Activated T-helper 2 cell treated with anti-CD3 and anti-CD28 coated beads, Interferon-gamma antibody, Interleukin-2, Interleukin-4, amounts not matched to agents 10 μg/mL and 5 μg/mL and 100 μg/mL, durations not matched to agents 14 hours and 24 hours and 36 hours (primary cell): ENCODE data around the gene GPR3. TPM values are rescaled to one million over a fixed set of nuclear protein-coding genes. Genes with fewer than 3 reads are reported as not detected.
A peak's percentile ranks its signal among the peaks of the same experiment; 100 is the strongest.
"Not testable (repeated sequence)": the region's sequence is repeated elsewhere in the genome, so short reads cannot be mapped to it uniquely, and the experiment has no call there.

Experiments
- DNase-seq: peaks from one replicate; pipeline ENCODE4 v3.0.0; 2021; ENCODE audit warnings: low spot score
- H3K27ac Mint-ChIP-seq: one replicate; pipeline ENCODE4 v1.8.0; 2021; ENCODE audit warnings: mixed read lengths
- H3K27me3 Mint-ChIP-seq: one replicate; pipeline ENCODE4 v1.8.0; 2021; ENCODE audit warnings: low read depth, mixed read lengths
- H3K36me3 Mint-ChIP-seq: one replicate; pipeline ENCODE4 v1.8.0; 2021; ENCODE audit warnings: low read depth, mixed read lengths
- H3K4me1 Mint-ChIP-seq: one replicate; pipeline ENCODE4 v1.8.0; 2021; ENCODE audit warnings: low read depth, mixed read lengths
- H3K4me3 Mint-ChIP-seq: one replicate; pipeline ENCODE4 v1.8.0; 2021; ENCODE audit warnings: low read depth, mild to moderate bottlenecking, moderate library complexity, mixed read lengths
- H3K9me3 Mint-ChIP-seq: one replicate; pipeline ENCODE4 v1.8.0; 2021; ENCODE audit warnings: mixed read lengths
- intact Hi-C: fragments of 100-400 bp; cut with micrococcal nuclease; formaldehyde crosslinking; loops from one replicate; pipeline ENCODE4 v1.15.1; 2023
- total RNA-seq: library from RNA; stranded (reverse); gene quantifications from 2 replicates; pipeline ENCODE4 v1.2.3, GENCODE V29; 2022

The GPR3 gene
- total RNA-seq, 1 donor from 2014 or later, result 3.9 TPM

DNA sequence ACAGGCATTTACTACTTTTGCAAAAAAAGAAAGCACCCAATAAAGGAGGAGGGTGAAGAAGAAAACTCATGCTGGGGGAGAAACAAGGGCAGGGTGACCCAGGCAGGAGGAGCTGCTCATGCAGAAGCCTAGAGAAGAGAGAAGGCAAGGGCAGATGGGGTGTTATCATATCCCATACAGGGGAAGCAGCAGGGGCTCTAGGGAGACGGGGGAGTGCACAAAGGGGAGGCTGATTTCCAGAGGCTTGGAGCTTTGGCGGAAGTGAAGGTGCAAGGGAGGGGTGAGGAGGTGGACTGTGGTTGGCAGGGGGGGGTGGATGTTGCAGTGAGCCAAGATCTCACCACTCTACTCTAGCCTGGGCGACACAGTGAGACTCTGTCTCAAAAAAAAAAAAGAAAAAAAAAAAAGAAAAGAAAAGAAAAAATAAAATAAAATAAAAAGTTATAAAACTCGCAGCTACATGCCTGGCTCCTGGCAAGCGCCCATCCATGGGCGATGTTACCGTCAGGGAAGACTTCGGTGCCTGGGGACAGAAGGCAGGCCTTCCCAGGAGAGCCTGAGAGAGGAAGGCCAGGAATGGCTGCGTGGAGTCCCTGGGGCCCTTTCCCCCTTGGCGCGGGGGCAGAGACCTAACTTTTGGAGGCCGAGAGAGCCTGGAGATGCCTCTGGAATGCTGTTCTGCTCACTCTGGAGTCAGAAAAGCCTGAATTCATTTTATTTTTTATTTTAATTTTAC lies 14.5 kb upstream of the GPR3 start:
- Mint-ChIP-seq H3K4me3 (no peak overlapping the region), H3K4me1 (no peaks in the 10 kb centered on the region), H3K27ac (no peak overlapping the region), H3K9me3 (no peaks in the 10 kb centered on the region), H3K27me3 (peaks cover 12% of the 10 kb centered on the region), H3K36me3 (no peaks in the 10 kb centered on the region)
- no peak for DNase-seq
- intact Hi-C loops, result no loop called here

- Mint-ChIP-seq H3K27ac (no peak overlapping the region), H3K9me3 (no peaks in the 10 kb centered on the region), H3K4me3 (no peak overlapping the region), H3K36me3 (no peaks in the 10 kb centered on the region), H3K27me3 (peaks cover 12% of the 10 kb centered on the region), H3K4me1 (no peaks in the 10 kb centered on the region)
- intact Hi-C loops, result no loop called here
- DNase-seq, result no peak
Observed at GRCh38 chr1:27379564-27380122, 12.8 kb upstream of the GPR3 start.

GRCh38 chr1:27380224-27380623 lies 12.2 kb upstream of the GPR3 start:
- no peaks in the 10 kb centered on the region for H3K9me3 Mint-ChIP-seq

DNA sequence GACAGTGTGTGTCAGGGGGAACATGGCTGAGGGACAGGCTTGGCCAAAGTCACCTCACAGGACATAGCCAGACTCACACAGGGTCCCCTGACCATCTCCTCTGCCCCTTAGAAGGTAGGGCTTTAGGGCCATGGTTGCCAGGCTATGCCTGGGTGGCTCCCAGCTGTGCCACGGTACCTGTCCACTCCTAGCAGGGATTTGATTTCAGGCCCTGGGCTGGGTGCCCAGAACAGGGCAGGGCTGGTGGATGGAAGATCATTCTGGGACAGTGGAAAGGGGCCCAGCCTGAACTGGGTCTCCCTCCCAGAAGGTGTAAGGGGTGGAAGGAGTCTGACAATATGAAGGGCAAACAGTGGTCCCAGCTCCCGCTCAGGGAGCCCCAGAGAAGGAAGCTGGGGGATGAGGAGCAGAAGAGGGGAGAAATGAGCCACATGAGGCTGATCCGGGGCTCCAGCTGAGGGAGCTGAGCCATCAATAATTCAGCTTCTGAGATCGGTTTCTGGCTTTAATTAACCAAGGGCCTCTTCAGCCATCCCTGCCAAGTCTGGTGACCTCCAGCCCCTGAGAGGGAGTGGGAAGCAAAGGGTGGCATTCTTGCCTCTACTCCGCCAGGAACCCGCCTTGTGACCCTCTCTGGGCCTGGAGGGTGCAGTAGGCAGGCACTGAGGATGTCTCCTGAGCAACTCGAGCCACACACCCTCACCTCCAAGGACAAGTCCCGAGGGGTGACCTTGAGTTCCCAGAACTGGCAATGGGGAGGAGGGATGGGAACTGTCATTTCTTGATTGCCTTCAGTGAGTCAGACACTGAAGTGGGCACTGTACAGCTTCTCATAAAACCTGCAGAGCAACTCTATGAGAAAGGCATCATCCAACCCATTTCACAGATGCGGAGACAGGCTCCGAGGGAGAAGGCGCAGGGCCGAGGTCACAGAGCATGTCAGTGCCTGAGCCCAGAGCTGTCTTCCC lies 11.4 kb upstream of the GPR3 start:
- H3K36me3 Mint-ChIP-seq, result no peaks in the 10 kb centered on the region
- no peak overlapping the region for H3K4me3 Mint-ChIP-seq
- intact Hi-C loops, result no loop called here
- peaks cover 12% of the 10 kb centered on the region for H3K27me3 Mint-ChIP-seq
- no peak overlapping the region for H3K27ac Mint-ChIP-seq
- DNase-seq, result no peak
- no peaks in the 10 kb centered on the region for H3K9me3 Mint-ChIP-seq
- H3K4me1 Mint-ChIP-seq, result no peaks in the 10 kb centered on the region

More at GRCh38 chr1:27380224-27380623, 12.2 kb upstream of the GPR3 start:
- Mint-ChIP-seq H3K4me1 (no peaks in the 10 kb centered on the region), H3K27me3 (peaks cover 12% of the 10 kb centered on the region), H3K4me3 (no peak overlapping the region), H3K36me3 (no peaks in the 10 kb centered on the region), H3K27ac (no peak overlapping the region)
- intact Hi-C loops, result no loop called here
- DNase-seq, result no peak

DNA sequence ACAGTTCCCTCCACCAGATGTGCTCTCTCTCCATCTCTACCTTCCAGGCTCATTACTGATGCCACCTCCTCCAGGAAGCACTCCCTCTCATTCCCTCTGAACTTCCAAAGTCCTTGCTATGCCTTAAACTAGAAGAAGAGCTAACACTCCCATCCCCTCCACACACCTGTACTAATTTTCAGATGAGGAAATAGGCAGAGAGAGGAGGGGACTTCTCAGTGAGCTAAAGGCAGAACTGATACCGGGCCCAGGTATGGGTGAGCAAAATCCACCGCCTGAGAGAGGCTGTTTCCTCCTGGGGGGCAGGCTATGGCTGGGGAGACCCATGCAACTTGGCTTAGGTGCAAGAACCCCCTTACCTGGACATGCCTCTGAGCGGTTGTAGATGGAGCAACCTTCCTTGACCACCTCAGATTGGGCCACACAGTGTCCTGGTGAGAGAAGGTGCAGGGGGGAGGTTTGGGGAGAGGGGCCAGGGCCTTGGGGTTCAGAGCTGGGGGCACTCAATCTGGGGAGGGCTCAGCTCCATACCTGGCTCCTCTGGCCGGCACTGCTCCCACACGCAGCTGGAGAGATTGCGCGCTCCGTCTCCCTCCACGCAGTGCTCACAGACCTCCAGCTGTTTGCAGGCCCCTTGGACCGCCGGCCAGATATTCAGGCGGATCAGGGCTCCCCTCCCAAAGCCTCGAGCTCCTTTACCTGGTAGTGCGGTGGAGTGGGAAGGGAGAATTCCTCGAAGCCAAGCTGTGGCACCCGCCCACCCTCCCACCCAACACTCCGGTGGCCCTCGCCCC lies 10.3 kb upstream of the GPR3 start:
- peaks cover 16% of the 10 kb centered on the region for H3K27me3 Mint-ChIP-seq
- H3K27ac Mint-ChIP-seq, result no peak overlapping the region
- H3K36me3 Mint-ChIP-seq, result no peaks in the 10 kb centered on the region
- no peak for DNase-seq
- H3K4me3 Mint-ChIP-seq, result no peak overlapping the region
- no peaks in the 10 kb centered on the region for H3K9me3 Mint-ChIP-seq
- intact Hi-C loops, result no loop called here
- H3K4me1 Mint-ChIP-seq, result no peaks in the 10 kb centered on the region

GRCh38 chr1:27383039-27383605 lies 9.3 kb upstream of the GPR3 start, which contains the start of gene CD164L2:
Gene CD164L2 (minus strand): TSS chr1:27383333. CDS start chr1:27383239, 94 bp downstream.
- H3K4me3 Mint-ChIP-seq, result no peak within 1 kb of the TSS
- no peaks in the 10 kb centered on the region for H3K9me3 Mint-ChIP-seq
- no peaks in the 10 kb centered on the region for H3K36me3 Mint-ChIP-seq
- intact Hi-C loops, result no loop called here
- peaks cover 15% of the 10 kb centered on the region for H3K27me3 Mint-ChIP-seq
- no peaks in the 10 kb centered on the region for H3K4me1 Mint-ChIP-seq
- no peak within 1 kb of the TSS for H3K27ac Mint-ChIP-seq
- DNase-seq, result no peak

GRCh38 chr1:27383661-27384060 lies 8.8 kb upstream of the GPR3 start:
- no peak for DNase-seq
- H3K27me3 Mint-ChIP-seq, result peaks cover 17% of the 10 kb centered on the region
- no peak overlapping the region for H3K27ac Mint-ChIP-seq
- no peaks in the 10 kb centered on the region for H3K36me3 Mint-ChIP-seq
- no peak overlapping the region for H3K4me3 Mint-ChIP-seq
- intact Hi-C loops, result no loop called here
- peaks cover 4% of the 10 kb centered on the region for H3K4me1 Mint-ChIP-seq
- no peaks in the 10 kb centered on the region for H3K9me3 Mint-ChIP-seq

DNA sequence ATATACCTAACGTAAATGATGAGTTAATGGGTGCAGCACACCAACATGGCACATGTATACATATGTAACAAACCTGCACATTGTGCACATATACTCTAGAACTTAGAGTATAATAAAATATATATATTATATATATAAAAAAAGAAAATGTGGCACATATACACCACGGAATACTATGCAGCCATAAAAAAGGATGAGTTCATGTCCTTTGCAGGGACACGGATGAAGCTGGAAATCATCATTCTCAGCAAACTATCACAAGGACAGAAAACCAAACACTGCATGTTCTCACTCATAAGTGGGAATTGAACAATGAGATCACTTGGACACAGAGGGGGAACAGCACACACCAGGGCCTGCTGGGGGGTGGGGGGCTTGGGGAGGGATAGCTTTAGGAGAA lies 7.6 kb upstream of the GPR3 start:
- H3K4me1 Mint-ChIP-seq, H3K27ac Mint-ChIP-seq, DNase-seq, H3K9me3 Mint-ChIP-seq, H3K4me3 Mint-ChIP-seq, H3K36me3 Mint-ChIP-seq, intact Hi-C loops: not testable (repeated sequence)
- H3K27me3 Mint-ChIP-seq, result peaks cover 18% of the 10 kb centered on the region

- DNase-seq, result peak; percentile 64
- Mint-ChIP-seq H3K4me1 (peaks cover 13% of the 10 kb centered on the region), H3K4me3 (no peak overlapping the region), H3K27me3 (peaks cover 10% of the 10 kb centered on the region), H3K36me3 (no peaks in the 10 kb centered on the region), H3K27ac (no peak overlapping the region), H3K9me3 (no peaks in the 10 kb centered on the region)
- intact Hi-C loops, result loop anchor here (1.0 kb wide), 2 partner anchors 31 to 87 kb away; no protein-coding TSS in a partner anchor
Observed at GRCh38 chr1:27388337-27389005, 4.0 kb upstream of the GPR3 start.

GRCh38 chr1:27391511-27392095 lies 819 bp upstream of the GPR3 start:
- no peaks in the 10 kb centered on the region for H3K36me3 Mint-ChIP-seq
- H3K27me3 Mint-ChIP-seq, result peaks cover 10% of the 10 kb centered on the region
- H3K4me3 Mint-ChIP-seq, result peak overlapping the region; percentile 77
- peak overlapping the region; percentile 89 for H3K27ac Mint-ChIP-seq
- intact Hi-C loops, result loop anchor here (1.0 to 10.0 kb wide), 3 partner anchors 26 to 273 kb away; partner anchors contain the start of gene AHDC1
- no peak for DNase-seq
- no peaks in the 10 kb centered on the region for H3K9me3 Mint-ChIP-seq
- H3K4me1 Mint-ChIP-seq, result peaks cover 14% of the 10 kb centered on the region
